ENCODE results near the gene APBB2.

APBB2 gene

DNA sequence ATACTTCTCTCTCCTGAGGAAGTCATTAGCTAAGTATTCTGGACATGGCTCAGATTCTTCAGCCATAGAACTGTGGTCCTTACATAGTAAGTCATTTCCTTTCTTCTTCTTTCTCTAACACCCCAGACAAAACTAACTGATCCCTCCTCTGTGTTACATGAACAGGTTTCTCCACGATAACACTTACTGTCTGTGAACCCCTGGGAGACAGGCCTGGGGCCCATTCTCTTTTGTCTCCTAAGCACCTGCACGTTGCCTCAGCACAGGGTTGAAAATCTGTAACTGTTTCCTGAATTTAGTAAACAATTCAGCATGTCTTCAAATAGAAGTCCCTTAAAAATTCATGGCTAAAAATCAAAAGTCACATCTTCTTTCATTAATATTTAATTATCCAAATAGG is 24.7 kb downstream of the APBB2 start:
- no peak for DNase-seq (ENCODE audit: low read depth in 2 of 2)

DNA sequence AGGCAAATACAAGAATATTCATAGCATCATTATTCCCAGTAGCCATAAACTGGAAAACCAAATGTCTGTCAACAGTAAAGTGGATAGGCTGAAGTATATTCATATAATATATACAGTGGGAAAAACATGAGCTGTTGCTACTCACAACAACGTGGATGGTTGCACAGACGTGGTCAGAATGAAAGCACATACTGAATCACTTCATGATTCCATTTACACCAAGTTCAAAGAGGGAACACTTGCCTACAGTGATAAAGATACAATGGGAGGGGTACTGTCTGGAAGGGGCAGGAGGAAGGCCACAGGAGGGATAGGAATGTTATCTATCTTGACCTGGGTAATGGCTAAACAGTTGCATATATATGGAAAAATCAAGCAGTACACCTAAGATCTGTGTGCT is 25.3 kb downstream of the APBB2 start:
- DNase-seq (ENCODE audit: low read depth in 2 of 2) = no peak

DNA sequence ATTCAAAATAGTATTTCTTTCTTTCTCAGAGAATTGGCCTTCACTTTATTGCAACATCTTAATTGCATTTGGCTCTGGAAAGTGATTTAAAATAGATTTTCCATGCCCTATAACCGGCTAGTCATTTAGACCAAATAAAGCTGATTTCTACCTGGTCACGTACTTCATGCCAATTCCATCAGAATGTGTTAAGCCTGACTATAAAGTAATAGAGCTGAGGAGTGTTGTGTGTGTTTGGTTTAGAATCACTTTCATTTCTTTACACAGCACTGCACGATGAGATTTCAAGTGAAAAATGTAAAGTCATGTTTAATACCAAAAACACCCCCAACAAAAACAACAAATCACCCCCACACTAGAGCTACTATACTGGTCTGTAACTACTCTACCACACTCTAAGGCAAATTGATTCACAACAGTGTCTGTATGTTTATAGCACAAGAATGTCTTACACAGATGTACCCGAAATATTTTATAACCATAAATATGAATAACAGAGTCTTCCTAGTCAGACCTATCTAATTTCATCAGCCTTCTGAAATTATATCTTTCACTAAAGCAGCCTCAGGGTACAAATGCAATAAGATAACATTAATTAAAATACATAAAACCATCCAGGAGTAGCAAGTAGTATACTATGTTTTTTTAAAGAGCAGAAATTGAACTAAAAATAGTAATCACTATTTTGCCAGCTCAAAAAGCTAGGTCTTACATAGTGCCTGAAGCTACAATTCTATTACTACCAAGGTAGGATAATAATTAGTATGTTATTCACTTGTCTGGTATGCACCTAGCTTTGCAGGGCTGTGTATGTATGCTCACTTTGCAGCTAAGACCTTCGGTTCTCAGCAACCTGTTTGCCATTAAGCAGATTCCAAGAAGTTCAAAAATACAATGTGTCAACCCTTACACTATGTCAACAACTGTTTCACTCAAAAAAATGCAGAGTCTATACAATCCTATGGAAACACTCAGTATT is 28.4 kb downstream of the APBB2 start:
- DNase-seq (ENCODE audit: low read depth in 2 of 2) = no peak

DNA sequence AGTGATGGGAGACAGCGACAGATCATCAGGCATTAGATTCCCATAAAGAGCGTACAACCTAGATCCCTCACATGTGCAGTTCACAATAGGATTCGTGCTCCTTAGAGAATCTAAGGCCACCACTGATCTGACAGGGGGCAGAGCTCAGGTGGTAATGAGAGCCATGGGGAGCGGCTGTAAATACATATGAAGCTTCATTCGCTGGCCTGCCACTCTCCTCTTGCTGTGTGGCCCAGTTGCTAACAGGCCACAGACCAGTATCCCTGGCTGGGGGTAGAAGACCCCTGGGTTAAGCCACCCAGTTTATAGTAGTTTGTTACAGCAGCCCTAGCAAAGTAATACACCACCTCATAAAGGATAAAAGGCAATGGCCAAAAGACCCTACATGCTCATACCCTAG is 30.3 kb downstream of the APBB2 start:
- DNase-seq (ENCODE audit: low read depth in 2 of 2) = no peak

DNA sequence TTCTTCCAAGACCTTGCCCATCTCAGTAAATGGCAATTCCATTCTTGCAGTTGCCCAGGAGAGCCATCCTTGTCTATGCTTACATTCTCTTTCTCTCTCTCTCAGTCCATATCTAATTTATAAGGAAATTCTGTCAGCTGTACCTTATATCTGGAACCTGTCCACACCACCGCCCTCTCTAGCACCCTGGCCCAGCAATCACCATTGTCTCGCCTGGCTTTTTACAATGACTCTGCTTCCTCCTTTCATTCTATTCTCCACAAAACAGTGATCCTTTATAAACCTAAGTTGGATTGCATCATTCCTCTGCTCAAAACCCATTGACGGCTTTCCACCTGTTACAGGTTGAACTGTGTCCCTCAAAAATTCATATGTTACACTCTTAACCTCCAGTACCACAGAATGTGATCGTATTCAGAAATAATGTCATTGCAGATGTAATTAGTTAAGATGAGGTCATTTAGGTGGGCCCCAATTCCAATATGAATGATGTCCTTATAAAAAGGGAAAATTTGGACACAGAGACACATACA is 31.3 kb downstream of the APBB2 start:
- DNase-seq (ENCODE audit: low read depth in 2 of 2) = no peak

DNA sequence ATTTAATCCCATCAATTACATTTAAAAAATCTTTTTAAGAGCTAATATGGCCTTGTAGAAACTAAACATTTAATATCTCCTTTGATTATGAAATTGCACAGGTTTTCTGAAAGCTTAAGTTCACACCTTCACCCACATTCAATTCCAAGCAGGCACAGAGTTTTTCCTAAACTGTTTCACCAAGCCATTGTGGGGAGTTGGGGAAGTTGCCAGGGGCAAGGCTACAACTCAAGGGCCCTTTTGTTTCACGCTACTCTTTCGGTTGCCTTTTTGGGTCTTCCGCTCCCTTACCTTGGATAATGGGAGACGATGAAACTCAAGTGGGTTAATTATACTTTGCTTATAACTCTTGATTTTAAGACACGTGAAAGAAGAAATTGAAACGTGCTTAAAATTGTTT is 33.3 kb downstream of the APBB2 start:
- DNase-seq (ENCODE audit: low read depth in 2 of 2) = no peak

DNA sequence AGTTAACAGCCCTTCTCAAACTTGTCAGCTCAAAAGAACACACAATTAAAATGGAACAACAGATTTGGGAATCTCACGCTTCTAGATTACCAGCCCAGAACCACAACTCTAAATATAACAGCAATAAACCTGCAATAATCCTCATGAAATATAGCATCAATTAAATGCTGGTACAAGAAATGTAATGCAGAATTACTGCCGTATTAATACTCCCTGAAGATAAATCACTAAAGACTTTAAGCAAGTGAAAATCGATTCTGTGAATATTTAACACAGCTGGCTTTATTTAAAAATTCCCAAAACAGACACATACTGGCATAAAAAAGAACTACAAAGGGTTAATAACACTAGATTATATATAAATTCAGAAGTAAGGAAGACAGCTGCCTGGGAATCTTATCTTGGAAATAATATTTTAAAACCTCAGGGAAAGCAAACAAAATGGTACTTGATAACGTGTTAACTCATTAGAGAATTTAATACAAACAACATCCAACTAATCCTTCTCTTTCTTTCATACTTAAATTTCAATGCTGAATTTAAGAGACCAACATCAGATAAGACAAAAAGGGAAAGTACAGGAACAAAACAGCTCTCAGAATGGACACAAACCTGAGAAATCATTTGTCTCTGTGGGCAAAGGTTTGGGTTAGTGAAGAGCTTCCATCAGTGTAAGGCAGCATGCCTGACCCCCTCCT is 34.7 kb downstream of the APBB2 start:
- no peak for DNase-seq (ENCODE audit: low read depth in 2 of 2)

DNA sequence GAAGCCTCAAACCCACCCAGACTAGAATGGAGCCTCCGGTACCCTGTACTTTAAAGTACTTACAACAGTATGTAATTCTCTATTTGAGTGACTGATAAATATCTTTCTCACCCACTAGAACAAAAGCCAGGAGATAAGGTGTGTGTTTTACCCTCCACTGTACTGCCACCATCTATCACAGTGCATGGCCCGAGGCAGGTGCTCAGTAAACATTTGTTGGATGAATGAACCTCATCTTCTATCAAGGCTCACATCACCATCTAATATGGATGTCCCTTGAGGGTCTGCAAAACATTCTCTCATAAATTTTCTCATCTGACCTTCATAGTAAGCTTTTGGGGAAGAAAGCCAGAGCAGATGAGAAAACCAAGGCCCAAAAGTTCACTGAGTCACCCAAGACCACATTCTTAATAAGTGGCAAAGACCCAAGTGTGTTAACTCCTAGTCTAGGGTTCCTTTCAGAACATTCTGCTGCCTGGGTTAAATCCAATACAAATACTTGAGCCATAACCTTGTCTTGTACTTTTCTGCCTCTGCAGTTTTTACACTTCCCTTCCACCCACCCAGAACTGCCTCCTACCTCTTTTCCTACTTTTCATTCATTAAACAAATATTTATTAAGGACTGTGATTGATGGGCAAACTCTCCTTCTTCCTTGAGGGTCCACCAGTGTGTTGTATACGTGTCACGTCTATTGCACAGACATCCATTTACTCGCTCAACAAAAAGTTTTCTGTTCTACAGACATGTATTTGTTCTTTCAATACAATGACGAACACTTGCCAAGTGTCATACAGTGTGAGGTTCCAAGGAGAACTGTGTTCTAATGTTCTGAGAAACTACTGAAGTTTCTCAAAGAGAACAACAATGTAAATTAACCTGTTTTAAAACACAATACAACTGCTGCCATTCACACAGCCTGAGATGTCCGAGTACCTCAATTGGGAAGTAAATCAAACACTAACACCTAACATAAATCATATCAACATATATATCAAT is 35.7 kb downstream of the APBB2 start:
- no peak for DNase-seq (ENCODE audit: low read depth in 2 of 2)

DNA sequence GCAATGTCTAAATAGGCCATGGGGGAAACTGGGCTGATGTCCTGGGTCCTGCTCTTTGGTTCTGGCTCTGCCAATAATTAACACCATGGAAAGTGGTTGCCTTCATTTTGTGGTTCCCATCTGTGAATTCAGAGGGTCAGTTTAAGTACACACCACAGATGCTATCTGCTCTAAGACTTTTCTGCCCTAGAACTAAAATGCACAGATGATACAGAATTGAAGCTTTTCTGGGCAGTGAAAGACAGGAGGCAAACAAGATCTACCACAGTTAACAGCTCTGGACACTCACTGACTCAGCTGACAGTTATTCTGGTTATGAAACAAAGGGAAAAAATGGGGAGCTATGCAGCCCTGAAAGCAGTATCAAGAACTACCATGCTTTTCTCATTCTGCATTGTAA is 37.3 kb downstream of the APBB2 start:
- DNase-seq (ENCODE audit: low read depth in 2 of 2) = no peak

DNA sequence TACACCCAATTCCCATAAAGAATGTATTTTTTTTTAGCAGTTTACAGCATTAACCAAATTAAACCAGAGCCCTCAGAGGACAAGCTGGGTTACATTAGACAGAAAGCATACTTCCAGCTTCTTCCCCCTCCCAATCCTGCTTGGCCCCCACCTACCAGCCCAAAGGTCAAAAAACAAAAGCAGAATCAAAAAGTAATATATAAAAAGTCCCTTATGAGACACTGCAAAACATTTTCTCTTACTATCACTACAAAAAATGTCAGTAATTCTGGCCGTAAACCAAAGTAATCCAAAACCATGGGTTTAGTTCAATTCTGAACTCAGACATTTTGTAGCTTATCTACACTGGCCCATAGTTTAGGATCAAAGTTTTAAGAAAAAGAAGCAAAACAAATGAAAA is 38.0 kb downstream of the APBB2 start:
- no peak for DNase-seq (ENCODE audit: low read depth in 2 of 2)

DNA sequence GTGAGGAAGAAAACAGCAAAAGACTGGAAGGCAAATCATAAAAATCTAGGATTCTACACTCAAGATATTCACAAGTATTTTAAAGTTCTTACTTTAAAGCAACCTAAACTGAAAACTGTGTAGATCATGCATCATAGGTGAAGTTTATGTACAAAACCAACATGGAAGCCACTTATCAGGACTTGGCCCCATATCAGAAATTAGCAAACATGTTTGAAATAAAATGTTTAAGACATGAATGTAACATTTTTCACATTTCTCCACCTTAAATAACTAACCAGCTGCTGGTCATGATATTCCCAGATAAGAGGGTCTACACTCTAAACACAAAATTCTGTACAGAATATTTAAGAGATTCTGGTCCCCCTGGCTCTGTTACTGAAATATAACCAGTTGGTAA is 38.5 kb downstream of the APBB2 start:
- no peak for DNase-seq (ENCODE audit: low read depth in 2 of 2)

DNA sequence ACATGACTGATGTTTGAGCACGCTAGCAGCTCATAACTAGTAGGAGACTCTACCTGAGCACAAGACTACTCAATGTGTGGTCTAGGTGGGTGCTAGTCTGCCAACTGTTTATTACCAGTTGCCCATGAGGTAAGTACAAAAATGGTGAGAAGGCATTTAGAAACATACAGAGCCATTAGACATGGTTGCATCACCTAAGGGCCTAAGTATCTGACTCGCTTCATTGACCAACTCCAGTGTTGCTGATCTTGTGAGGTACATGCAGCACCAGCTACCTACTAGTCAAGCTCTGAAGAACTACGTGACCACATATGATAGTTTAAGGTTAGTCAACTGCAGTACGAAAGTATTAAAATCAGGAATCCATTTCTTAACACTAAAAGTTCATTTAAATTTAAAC is 39.9 kb downstream of the APBB2 start:
- no peak for DNase-seq (ENCODE audit: low read depth in 2 of 2)

DNA sequence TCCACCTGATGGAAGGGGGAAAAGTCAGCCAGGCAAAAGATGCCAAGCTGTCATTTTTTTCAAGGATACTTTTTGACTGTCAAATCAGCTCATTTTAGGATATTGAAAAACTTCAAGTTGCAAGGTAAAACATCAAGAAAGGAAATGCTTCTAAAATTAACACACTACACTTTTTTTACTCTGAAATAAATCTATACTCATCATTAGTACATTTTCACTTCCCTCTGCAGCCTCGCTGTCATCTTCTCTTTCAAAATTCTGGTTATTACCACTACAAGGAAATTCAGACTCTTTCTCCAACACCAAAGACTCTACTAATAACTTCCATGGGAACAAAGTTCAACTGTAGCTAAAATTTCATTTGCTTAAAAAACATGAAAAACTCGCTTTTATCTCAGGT is 41.6 kb downstream of the APBB2 start:
- DNase-seq (ENCODE audit: low read depth in 2 of 2) = no peak

DNA sequence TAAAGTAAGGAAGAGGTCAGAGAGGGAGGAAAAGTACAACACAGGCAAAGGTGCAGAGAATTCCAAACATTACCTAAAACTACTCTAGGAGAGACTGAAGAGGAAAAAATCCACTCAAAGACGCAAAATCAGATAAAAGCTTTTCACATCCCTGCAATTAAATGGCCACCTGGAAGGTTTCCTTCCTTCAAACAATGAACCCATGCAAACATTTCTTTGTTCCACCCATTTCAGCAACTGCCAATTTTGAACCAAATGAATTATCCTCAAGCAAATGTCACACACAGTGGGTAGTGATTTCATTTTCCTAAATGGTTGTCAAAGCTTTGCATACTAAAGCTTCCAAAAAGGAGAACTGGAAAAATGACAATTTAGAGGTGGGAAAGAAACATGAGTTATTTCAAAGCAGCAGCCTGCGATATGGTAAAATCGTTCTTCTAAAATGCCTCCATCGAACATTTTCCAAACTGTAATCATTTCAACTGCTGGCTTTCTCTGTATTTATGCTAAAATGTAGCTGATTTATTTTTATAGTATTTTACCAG is 45.0 kb downstream of the APBB2 start:
- no peak for DNase-seq (ENCODE audit: low read depth in 2 of 2)

DNA sequence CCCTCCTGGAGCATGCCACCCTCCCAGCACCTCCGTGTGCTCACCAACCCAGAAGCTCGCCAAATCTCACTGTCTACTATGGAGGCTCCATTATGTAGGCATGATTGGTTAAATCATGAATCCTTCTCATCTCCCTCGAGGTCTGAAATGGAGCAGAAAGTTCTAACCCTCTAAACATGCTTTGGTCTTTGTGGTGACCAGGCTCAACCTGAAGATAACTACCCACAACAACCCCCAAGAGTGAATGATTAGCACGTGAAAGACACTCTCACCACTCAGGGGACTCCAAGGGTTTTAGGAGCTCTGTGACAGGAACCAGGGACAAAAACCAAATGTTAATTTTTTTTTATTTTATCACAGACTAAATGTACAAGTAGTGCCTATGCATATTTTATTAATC is 47.2 kb downstream of the APBB2 start:
- no peak for DNase-seq (ENCODE audit: low read depth in 2 of 2)

DNA sequence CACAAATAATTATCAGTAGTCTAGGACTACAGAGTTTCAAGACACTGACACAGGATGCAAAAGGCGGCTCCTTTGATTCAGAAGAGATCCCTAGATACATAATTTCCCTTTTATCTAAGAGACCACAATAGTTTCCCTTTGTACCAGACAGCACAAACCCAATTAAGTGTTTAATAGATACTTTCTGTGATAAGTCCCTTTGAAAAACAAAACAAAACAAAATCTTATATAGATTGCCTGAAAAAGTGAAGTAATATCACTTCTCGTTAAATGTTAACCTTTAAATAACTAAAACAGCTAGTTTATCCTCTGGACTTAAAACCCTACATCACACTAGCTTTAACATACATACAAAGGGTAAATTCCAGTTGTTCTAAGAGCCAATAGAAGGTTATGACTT is 49.9 kb downstream of the APBB2 start:
- no peak for DNase-seq (ENCODE audit: low read depth in 2 of 2)

DNA sequence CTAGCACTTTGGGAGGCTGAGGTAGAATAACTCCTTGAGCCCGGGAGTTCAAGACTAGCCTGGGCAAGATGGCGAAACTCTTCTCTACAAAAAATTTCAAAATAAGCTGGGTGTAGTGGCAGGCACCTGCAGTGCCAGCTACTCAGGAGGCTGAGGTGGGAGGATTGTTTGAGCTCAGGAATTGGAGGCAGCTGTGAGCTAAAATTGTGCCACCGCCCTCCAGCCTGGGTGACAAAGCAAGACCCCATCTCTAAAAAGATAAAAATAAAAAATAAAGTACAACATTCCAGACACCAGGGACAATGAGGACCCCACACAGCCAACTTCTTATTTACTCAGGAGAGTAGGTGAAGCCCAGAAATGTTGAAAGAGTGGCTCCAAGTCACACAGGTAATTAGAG is 53.0 kb downstream of the APBB2 start:
- no peak for DNase-seq (ENCODE audit: low read depth in 2 of 2)

DNA sequence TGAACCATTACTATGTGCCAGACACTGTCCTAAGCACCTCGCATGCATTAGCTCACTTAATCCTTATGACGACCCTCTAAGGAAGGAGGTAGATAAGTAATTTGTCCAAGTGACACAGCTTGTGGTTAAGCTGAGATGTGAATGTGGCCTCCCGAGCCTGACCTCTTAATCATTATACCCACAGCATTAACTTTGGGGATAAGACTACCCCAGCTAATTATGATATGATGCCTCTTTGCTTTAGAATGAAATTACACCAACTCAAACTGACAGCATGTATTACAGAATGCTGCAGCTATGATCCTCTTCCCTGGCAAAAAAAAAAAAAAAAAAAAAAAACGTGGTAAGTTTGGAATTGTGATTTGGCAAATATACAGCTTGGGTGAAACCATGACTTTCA is 53.5 kb downstream of the APBB2 start:
- no peak for DNase-seq (ENCODE audit: low read depth in 2 of 2)

DNA sequence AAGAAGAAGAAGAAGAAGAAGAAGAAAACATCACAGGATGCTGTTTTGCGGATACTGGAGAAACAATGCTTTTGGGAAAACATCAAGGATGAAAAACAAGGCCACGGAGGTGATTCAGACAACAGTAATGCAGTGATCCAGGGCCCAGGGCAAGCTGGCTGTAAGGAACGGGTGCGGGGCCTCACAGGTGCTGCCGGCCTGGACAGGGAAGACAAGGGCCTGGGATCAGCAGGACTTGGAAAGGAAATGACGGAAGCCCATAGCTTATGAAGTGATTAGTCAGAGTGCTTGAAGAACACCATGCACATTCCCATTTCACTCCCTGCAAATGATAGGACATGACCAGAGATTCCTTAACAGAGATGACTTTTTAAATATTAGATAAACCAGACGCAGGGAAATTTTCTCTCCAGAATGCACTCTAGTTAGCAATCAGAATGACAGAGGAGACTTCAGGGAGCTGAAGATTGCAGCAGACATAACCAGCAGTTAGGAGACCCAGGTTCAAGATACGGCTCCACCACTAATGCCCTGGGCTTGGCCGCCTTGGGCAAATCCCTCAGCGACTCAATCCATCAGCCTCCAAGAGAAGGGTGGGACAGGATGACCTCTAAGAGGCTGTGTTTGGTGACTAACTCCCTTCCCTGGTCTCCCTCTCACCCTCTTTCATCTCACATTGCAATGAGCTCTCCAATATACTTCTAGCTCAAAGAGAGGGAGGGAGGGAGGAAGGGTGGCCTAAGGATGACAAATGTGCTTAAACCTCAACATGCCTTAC is 54.1 kb downstream of the APBB2 start:
- no peak for DNase-seq (ENCODE audit: low read depth in 2 of 2)

DNA sequence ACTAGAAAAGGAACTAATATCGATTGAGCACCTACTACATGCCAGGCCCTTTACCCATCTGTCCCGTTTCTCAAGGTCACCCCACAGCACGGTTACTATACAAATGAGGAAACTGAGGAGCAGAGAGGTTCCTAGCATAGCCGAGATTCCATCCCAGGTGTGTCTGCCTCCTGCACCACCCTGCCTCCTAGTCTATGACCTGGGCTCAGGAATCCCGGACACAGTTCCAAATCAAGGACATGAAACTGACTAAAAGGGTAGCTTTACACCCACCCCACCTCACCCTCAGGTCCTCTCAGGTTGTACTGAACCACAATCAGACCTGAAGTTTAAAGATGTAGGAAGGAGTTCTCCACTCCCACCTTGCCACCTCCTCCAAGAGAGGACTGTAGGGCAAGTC is 55.6 kb downstream of the APBB2 start:
- no peak for DNase-seq (ENCODE audit: low read depth in 2 of 2)

DNA sequence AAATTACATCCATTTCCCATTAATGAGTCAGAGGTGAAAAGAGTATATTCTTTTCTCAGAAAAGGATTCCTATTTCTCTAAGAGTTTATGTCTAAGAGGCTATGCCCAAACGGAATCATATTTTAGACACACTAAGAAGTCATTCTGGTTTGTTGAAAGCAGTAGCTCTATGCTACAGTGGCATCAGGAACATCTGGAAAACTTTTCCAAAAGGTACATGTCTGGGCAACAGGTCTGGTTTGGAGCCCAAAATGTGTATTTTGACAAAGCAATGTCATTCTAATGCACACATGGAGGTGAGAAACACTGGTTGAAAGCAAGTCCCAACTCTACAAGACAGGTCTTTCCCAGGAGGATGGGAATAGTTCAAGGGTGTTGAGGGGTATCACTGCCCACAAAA is 56.1 kb downstream of the APBB2 start:
- no peak for DNase-seq (ENCODE audit: low read depth in 2 of 2)

All from stimulated activated CD4-positive, alpha-beta T cell treated with anti-CD3 and anti-CD28 coated beads, Interleukin-4, amount 100 ng/mL, for 48 hours (primary cell).